Suppressor macrophage (primary cell): ENCODE measurements around the gene RAVER2.

ENCODE experiments used
- DNase-seq, 4 experiments: peaks; one replicate each; pipeline ENCODE4 v3.0.0-alpha.2; 2020 to 2022

RAVER2 gene

DNA sequence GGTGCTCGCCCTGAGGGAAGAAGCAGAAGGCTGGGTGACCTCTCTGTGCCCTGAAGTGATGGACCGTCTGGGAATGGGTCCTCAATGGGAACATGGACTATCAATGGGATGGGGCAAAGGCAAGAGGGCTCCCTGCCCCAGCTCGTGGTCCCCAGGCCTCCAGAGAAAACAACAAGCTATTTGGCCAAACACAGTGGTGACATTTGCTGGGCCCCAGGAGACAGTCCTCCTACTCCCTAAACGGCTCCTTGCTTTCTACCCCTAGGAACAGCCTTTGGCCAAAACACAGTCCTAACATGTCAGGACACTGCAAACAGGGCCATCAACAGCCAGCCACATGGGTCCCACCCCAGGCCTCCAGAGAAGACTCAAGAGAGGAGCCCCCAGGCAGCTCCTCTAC, 102.8 kb downstream of the RAVER2 start:
- no peak for DNase-seq

GRCh38 chr1:64848136-64848535, 103.3 kb downstream of the RAVER2 start:
- DNase-seq: no peak

DNA sequence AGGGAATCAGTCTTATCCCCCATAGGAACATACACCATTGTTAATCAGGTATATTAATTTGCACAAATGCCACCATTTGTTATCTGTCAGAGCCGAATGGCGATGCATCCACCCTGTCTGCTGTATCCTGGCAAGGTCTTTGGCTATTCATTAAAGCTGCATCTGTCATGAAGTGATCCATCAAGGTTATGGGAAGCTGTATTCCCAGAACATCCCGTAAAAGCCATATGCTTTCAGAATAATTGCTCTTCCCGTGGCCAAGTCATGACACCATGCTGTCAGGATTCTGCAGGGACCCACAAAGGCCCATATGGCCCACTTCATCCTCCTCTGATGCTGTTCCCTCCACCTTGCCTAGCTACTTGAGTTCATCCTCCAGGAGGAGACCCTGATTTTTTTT, 103.9 kb downstream of the RAVER2 start:
- no peak for DNase-seq

GRCh38 chr1:64849942-64850341, 105.1 kb downstream of the RAVER2 start:
- DNase-seq: no peak

- DNase-seq: no peak
Measured at GRCh38 chr1:64850846-64851245, 106.0 kb downstream of the RAVER2 start.

GRCh38 chr1:64851664-64852063, 106.8 kb downstream of the RAVER2 start:
- DNase-seq: peak in 2 of 4 experiments; percentile 28 to 34

DNA sequence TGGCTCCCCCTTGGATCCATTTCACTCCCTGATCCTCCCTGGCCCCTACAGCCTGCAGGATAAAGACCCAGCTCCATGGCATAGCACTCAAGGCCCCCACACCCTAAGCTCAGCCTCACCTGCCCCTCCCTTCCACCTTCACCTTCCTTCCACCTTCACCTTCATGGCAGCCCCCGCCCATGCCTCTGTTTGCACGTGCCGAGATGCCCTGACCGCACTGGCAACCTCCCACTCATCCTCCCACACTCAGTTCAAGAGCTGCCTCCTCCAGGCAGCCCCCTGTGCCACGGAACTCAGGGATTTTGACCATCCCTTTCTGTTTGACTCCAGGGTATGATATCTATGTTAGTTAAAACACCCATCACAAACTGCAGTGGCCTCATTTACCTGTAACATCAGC, 109.8 kb downstream of the RAVER2 start:
- DNase-seq: no peak

- no peak for DNase-seq
Measured at GRCh38 chr1:64855557-64855956, 110.7 kb downstream of the RAVER2 start.

DNA sequence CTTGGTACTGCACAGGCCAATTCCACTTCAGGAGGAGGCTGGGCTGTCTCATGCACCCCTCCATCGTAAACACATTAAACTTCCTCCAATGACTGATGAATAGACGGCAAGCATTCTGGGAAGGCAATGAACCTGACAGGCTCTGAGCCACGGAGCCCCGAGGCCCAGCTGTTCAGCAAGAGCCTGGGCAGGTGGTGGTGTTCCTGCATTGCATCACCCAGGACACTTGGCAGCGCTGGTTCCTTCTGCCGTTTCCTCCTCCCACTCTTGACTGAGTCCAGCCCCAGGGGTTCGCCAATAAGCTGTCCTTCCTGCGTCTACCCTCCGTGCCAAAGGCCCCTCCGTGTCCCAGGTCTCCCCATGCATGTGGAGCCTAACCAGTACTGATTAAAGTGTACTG, 111.7 kb downstream of the RAVER2 start:
- DNase-seq: peak in 2 of 4 experiments; percentile 16 to 38

DNA sequence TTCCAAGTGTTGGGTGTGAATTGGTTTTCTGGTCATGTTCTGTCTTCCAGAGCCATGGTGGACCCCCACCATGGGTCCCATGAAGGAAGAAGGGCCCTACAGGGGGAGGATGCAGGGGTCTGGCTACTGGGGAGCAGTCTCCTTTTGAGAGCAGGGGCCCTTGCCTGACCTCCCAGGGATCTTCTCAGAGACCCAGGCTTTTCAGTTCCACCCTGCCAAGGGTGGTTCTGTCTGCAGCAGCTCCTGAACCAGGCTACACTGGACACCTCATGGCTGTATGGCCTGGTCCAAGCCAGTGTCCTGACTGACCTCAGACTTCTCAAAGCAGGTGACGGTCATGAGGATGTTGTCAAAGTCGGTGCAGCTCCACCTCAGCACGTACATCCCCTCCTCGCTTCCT, 112.5 kb downstream of the RAVER2 start:
- no peak for DNase-seq

DNA sequence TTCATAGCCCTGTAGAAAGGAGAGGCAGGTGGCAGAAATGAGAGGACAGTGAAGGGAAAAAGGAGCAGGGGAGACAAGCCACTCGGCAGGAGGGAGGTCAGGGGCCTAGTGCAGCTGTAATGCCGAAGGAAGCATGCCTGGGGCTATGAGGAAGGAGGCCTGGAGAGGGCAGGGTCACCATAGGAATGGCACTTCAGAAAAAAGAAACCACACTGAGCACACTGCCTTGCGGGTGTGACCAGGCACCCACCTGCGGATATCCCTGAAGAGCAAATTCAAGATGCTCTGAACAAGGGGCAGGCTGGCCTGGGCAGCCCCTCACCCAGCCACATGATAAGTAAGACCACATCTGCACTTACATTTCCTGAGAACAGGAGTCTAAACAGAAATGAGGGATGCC, 116.7 kb downstream of the RAVER2 start:
- DNase-seq: peak in 3 of 4 experiments; percentile 19 to 47 (median 43)

GRCh38 chr1:64864018-64864940, 119.4 kb downstream of the RAVER2 start:
- peak; percentile 91 to 99 (median 95) for DNase-seq

- peak in 2 of 4 experiments; percentile 23 to 34 for DNase-seq
Measured at GRCh38 chr1:64865105-64865757, 120.4 kb downstream of the RAVER2 start.

GRCh38 chr1:64866689-64867088, 121.8 kb downstream of the RAVER2 start:
- no peak for DNase-seq

GRCh38 chr1:64867266-64867665, 122.4 kb downstream of the RAVER2 start:
- DNase-seq: no peak

- DNase-seq: no peak
Measured at GRCh38 chr1:64871256-64871655, 126.4 kb downstream of the RAVER2 start.

DNA sequence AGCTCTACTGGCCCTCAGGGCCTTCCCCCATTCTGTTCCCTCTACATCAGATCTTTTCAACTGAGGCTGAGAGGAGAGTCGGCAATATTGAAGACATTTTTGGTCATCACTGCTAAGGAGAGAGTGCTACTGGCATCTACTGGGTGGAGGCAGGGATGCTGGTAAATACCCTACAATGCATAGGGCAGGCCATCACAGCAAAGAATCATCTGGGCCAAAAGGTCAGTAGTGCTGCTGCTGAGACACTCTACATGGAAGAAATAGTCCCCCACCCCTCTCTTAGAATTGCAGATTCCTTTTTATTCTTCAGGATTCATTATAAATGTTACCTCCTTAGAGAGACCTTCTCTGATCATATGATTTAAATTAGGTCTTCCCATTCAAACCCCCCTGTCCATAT, 127.2 kb downstream of the RAVER2 start:
- no peak for DNase-seq

DNA sequence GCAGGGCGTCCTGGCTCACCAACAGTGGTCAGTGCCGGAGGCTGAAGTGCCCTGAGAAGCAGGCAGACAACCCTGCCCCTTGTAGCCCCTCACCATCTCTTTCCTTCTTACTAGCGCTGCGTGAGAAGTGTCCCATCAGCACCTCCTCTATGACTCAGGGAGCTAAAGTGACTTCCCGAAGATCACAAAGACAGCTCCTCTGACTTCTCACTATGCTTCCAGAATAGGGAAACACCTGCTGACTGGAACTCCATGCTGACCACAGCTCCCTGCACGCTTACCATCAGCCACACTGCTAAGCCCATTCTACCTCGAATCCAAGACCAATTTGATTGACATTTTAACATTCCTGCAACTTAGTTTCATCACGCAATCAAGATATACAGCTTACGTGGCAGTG, 128.7 kb downstream of the RAVER2 start:
- no peak for DNase-seq

GRCh38 chr1:64874666-64875065, 129.8 kb downstream of the RAVER2 start:
- DNase-seq: no peak

- DNase-seq: no peak
Measured at GRCh38 chr1:64875101-64875500, 130.2 kb downstream of the RAVER2 start.

DNA sequence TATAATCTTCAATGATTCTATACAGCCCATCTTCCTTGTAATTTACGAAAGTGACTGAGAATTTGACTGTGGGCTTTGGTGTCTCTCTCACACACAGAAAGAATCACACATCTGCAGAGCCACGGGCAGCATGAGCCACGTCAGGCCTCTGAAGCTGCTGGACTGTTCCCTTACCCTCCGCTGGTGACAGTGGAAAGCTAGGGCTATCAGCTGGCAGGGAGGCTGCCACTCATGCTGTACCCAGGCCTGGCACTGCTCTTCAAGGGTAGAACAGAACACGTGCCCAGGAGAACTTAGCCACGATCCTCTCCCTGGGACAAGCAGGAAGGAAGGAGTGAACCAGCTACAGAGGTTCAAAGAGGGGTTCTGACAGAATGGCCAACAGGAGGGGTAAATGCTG, 130.7 kb downstream of the RAVER2 start:
- DNase-seq: no peak

GRCh38 chr1:64877151-64877550, 132.3 kb downstream of the RAVER2 start:
- no peak for DNase-seq

GRCh38 chr1:64877598-64877997, 132.7 kb downstream of the RAVER2 start:
- no peak for DNase-seq

DNA sequence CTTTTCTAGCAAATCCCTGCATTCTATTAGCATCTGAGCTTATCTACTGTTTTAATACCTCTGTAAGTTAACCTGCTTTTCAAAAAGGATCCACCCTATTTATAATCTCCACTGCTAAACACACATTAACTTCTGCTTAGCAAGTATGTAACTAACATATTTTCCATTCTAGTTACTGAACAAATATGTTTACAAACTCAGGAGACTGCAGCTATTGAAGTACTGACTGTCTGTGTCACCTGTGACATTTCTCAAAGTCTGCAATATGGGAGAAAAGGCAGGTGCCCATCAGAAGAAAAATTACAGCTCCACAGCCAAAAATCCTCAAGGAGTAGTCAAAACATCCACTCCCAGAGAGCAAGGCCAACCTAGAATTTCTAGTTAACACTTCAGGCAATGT, 133.2 kb downstream of the RAVER2 start:
- DNase-seq: no peak
